GM21717 (cell line): Measurements from ENCODE around the gene XAB2.

Experiments used
- ATAC-seq: cut with Tn5 transposase; IDR thresholded peaks from one replicate; pipeline ENCODE4 v1.9.1; 2021; ENCODE audit warnings: mild to moderate bottlenecking, moderate library complexity; ENCODE audit not compliant: unreplicated experiment

XAB2 gene

GRCh38 chr19:7629347-7630054 is at the start of gene XAB2, which contains the start of gene PET100:
Gene XAB2, minus strand, starts transcription at chr19:7629545. Its CDS starts 18 bp downstream, at chr19:7629527.
Gene PET100, plus strand, starts transcription at chr19:7629793. Its CDS starts 41 bp downstream, at chr19:7629834.
- ATAC-seq: peak; percentile 70

GRCh38 chr19:7677669-7678311 is 48.4 kb upstream of the XAB2 start:
- ATAC-seq: no peak

- no peak for ATAC-seq
Observed at GRCh38 chr19:7676854-7677253, 47.5 kb upstream of the XAB2 start, which contains the start of gene MCEMP1. Gene MCEMP1, plus strand, starts transcription at chr19:7677090. Its CDS starts 31 bp downstream, at chr19:7677121.

GRCh38 chr19:7676376-7676775 is 47.0 kb upstream of the XAB2 start:
- no peak for ATAC-seq

- no peak for ATAC-seq
Observed at GRCh38 chr19:7674010-7675005, 45.0 kb upstream of the XAB2 start.

- ATAC-seq: no peak
Observed at GRCh38 chr19:7672522-7672921, 43.2 kb upstream of the XAB2 start.

GRCh38 chr19:7670790-7671189 is 41.4 kb upstream of the XAB2 start:
- no peak for ATAC-seq

GRCh38 chr19:7670150-7670783 is 40.9 kb upstream of the XAB2 start:
- ATAC-seq: no peak

- ATAC-seq: no peak
Observed at GRCh38 chr19:7669641-7670040, 40.3 kb upstream of the XAB2 start.

DNA sequence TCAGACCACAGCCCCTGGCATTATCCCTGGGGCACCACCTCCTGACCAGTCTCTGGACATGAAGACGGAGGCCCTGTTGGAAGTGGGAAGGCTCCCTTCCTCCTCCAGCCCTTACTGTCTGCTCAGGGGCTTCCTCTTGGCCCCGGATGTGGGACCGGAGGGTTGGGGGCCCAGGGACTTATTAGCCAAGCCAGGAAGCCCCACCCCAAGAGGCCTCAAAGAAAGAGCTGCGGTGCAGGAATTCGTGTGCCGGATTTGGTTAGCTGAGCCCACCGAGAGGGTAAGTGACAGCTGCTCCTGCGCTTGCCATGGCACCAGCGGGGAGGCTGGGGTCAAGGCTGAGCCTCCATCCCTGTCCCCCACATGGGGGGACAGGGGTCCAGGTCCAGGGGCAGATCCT is 39.5 kb upstream of the XAB2 start, which contains the start of gene RETN:
RETN (plus strand) TSS at position 208 of the 400 bp plus-strand sequence. CDS start 278 bp downstream, outside the sequence.
- no peak for ATAC-seq

GRCh38 chr19:7665076-7665475 is 35.7 kb upstream of the XAB2 start:
- ATAC-seq: no peak

DNA sequence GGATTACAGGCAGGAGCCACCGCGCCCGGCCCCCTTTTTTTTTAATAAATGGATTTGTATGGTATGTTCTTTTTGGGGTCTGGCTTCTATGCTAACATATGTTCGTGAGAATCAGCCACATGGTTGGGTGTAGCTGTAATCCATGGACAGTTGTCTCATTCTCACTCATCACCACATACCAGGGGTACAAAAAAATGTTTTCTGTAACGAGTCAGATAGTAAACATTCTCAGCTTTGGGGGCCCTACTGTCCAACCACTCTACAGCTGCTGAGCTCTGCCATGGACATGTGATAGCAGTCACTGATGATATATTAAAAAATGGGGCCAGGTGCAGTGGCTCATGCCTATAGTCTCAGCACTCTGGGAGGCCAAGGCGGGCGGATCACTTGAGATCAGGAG is 34.4 kb upstream of the XAB2 start:
- ATAC-seq: no peak

GRCh38 chr19:7662657-7663056 is 33.3 kb upstream of the XAB2 start:
- no peak for ATAC-seq

DNA sequence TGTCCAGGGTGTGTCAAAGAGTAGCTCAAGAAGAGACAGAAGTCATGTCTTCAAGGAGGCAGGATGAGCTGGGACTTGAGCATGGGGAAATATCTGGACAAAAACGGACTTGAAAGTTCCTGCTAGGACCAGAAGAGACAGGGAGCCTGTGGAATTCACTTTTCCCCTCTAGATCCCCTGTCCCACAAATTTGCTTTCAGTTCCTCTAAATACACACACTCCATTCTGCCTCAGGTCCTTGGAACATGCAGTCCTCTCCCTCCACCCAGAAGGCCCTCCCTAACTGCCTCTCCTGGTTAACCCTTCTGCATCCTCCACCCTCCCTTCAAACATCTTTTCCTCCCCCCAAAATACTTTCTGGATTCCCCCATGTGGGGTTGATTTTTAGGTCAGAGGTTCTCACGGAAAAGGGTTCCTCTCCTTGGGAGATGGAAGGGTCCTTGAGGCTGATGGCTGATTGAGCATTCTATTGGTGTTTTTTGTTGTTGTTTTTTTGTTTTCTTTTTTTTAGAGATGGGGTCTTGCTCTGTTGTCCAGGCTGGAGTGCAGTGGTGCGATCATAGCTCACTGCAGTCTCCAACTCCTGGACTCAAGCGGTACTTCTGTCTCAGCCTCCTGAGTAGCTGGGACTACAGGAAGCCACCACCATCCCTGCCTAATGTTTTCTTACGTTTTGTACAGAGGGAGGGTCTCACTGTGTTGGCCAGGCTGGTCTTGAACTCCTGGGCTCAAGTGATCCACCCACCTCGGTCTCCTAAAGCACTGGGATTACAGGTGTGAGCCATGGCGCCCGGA is 32.6 kb upstream of the XAB2 start:
- ATAC-seq: no peak

DNA sequence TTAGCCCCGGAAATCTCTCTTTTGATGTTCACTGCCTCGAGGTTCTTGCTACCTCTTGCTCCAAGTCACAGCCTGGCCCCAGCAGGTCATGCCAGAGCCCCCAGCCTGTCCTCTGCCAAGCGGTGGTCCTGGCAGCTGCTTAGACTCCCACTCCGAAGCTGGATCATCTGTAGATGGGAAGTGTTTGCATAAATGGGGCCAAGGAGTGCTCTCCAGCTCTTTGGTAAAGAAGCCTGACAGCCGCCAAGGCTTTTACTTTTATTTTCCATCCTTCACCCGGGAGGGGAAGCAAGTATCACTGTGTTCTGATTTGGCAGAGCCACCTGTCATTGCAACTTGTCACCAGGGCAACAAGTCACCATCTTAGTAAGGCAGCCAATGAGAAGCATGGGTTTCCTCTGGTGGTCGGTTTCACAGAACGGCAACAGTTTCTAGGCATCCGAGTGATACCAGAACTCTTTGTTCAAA is 28.9 kb upstream of the XAB2 start:
- ATAC-seq: peak; percentile 70

- no peak for ATAC-seq
Observed at GRCh38 chr19:7657131-7657751, 27.9 kb upstream of the XAB2 start.

DNA sequence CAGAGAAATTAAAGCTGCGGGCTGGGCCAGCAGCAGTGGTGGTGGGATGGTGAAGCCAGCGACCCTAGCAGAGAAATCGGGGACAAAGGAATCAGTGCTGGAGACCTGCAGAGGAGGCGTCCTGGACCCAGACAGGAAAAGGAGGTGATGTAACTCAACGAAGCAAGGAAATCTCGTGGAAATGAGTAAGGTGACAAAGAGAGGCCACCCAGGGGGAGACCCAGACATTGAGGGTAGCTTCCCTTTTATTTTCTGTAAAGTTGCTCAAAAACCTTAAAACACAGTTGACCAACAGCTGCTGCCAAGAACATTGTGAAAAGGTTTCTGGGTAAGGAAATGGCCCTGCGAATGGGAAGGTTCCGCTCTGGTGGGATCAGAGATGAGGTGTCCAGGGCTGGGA is 26.2 kb upstream of the XAB2 start:
- no peak for ATAC-seq

GRCh38 chr19:7654401-7654800 is 25.1 kb upstream of the XAB2 start:
- ATAC-seq: no peak

GRCh38 chr19:7652061-7652641 is 22.8 kb upstream of the XAB2 start:
- no peak for ATAC-seq
